NCI-H748 (cell line): ENCODE results near the gene ERFL.
"Not testable (repeated sequence)": the region's sequence is repeated elsewhere in the genome, so short reads cannot be mapped to it uniquely, and the experiment has no call there.

Experiments used
- DNase-seq: peaks from one replicate; lab custom pipeline; 2025; ENCODE audit not compliant: unreplicated experiment; lab: John Stamatoyannopoulos, UW

ERFL gene

DNA sequence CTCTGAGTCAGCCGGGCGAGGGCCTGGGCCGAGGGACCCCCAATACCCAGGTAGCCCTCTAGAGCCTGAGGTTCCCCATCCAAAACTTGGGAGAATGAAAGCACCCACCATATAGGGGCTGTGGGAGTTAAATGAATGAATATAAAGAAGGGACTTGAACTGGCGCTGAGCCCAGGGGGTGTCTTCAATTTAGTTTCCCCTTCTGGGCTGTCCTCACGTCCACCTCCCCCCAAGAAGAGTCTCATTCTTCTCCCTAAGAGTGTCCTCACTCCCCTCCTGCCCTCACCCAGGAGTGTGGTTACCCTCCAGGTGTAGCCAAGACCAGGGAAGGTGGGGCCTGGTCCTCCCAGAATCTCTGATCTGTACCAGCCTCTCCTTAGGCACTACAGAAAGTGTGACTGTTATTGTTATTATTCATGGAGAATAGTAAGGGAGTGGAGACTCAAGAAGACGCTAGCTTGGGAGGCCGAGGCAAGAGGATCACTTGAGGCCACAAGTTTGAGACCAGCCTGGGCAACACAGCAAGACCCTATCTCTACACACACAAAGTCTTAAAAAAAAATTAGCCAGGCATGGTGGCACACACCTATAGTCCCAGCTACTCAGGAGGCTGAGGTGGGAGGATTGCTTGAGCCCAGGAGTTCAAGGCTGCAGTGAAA is 48.5 kb downstream of the ERFL start:
- no peak for DNase-seq

- no peak for DNase-seq
Observed at GRCh38 chr19:41879080-41879479, 49.2 kb downstream of the ERFL start.

GRCh38 chr19:41877916-41878905 is 50.0 kb downstream of the ERFL start:
- DNase-seq: no peak

GRCh38 chr19:41876847-41877832 is 51.1 kb downstream of the ERFL start, which contains the start of gene CD79A:
Gene CD79A (plus strand): TSS chr19:41877279. CDS start chr19:41877305, 26 bp downstream.
- DNase-seq: no peak

- not testable (repeated sequence) for DNase-seq
Observed at GRCh38 chr19:41875973-41876372, 52.3 kb downstream of the ERFL start.

DNA sequence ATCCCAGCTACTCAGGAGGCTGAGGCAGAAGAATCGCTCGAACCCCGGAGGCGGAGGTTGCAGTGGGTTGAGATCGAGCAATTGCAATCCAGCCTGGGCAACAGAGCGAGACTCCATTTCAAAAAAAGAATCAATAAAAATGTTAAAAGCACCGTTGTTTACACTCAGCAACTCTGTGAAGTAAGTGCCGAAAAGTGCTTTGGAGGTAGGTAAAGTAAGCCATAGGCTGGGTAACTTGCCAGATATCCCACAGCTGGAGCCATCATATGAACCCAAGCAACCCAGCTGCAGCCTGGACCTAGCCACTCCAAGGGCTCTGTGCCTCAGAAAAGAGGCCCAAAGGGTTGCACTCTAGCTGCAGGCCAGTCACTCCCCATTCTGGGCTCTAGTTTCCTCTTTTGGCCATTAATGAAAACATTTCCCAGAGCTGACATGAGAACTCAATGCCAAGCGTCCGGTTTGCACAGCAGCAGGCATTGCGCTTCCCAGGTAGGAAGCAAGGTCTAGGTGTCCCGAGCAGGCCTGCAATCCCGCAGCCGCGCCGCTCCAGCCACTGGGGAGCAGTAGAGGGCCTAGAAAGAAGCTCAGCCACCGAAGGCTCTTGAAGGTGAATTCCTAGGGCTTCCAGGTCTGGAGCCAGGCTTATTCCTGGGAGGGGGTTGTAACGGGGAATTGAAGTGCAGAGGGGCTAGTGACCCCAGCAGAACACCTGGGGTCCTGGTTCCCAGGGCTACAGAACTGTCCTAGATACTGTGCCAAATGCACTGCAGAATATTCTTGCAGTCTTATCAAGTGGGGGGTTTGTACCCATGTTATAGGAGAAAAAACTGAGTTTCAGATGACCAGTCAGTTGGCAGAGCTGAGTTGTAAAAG is 55.2 kb downstream of the ERFL start:
- DNase-seq: peak; percentile 85

DNA sequence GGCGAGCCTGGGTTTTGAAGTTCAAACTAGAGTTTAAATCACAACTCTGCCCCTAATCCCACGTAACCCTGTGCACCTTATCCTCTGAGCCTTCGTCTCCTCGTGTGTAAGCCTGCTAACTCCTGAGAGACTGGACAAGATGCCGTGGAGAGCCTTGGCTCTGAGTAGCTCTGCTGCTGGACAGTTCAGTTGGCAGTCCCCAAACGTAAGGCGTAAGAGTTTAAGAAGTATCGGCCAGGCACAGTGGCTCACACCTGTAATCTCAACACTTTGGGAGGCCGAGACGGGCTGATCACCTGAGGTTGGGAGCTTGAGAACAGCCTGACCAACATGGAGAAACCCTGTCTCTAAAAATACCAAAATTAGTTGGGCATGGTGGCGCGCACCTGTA is 55.9 kb downstream of the ERFL start:
- DNase-seq: no peak

DNA sequence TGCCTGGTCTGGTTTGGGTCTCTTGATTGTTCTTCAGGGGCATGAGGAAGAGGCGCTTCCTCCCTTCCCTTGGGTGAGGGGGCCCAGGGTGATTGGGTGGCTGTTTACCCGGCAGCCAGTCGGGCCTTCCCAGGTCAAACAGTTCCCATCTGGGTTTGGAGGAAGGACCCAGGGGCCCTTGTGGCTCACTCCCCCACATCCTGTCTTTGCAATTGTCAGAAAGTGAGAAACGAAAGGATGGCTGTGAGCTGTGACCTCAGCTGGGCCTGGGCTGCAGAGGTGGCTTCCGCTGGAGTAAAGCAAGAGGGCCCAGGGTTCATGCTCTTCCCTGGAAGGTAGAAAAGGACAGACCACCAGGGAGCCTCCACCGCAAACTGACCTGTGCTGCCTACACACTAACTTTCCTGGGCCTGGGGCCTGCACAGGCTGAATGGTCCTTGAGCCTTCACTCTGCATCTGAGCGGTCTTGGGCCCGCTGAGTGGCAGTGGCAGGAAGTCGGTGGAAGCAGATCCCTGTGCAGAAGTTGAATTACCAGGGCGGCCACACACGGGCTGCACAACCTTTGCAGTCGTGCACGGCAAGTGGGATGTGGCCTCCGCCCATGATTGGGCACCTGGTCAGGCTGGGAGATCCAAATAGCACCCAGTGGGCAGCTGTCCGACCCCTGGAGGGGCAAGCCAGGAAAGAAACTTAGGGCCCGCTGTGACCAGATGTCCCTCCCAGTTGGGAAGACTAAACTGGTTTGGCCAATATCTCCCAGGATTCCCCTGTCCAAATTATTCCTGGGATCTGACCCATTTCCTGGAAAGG is 56.5 kb downstream of the ERFL start:
- DNase-seq: no peak

DNA sequence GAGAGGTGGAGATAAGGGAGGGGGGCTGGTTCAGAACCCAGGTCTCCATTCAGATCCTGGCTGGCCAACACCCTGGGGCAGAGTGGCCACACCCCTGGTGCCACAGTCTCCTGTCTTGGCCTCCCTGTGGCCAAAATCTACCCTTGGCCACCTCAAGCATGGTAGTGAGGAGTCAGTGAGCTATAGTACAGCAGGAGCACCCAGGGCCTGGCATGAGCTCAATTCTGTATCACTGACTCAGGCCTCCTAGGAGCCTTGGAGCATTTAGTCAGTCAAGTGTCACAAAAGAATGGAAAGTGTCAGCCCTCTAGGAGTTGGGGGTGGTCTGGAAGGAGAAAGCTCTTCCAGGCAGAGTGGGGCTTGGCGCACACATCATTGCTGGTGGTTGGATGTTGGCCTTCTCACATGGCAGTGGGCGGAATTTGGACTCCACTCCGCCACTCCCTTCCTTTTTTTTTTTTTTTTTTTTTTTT is 57.8 kb downstream of the ERFL start:
- no peak for DNase-seq

- peak; percentile 50 for DNase-seq
Observed at GRCh38 chr19:41869374-41869955, 58.8 kb downstream of the ERFL start.

DNA sequence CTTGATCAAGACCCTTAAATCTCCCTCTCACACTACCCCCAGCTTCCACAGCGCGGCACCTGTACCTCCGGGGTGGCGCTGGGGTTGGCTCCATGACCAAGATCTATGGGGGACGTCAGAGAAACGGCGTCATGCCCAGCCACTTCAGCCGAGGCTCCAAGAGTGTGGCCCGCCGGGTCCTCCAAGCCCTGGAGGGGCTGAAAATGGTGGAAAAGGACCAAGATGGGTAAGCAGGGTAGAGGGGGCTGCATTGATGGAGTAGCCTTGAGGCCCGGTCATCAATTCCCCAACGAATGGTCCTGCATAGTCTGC is 59.3 kb downstream of the ERFL start:
- DNase-seq: no peak

GRCh38 chr19:41868120-41868988 is 59.9 kb downstream of the ERFL start:
- no peak for DNase-seq

DNA sequence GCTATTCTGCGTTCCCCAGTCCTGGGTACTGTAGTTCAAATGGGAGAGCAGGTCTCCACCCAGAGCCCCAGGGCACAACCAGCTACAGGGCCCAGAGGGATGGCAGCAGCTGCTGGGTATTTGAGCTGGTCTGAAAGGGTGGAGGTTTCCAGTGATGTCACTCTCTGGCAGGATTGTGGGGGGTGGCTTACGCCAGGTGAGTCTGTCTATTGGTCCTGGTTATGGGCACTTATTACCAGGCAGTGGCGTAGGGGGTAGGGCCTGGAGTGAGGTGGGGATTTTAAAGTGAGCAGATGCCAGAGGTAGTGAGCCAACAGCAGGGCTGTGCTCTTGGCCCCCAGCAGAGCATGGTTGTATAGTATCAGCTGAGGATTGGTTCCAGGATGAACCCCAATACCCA is 62.0 kb downstream of the ERFL start:
- no peak for DNase-seq

DNA sequence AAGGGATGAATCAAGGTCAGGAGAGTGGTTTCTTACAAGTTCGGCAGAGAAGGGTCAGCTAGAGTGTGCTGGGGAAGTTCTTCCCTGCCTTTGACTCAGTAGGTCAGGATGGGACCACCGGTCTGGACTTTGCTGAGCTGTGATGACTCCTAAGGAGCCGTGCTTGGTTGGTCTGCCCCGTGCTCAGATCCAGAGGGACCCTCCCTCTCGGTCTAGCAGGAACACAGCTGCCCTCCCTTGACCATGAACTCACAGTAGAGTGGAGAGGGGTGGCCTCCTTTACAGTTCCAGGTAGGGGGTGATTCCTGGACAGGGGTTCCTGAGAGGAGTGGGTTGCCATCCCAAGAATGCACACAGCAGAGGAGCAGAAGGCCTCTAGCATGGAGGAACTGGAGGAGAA is 63.9 kb downstream of the ERFL start:
- DNase-seq: no peak

DNA sequence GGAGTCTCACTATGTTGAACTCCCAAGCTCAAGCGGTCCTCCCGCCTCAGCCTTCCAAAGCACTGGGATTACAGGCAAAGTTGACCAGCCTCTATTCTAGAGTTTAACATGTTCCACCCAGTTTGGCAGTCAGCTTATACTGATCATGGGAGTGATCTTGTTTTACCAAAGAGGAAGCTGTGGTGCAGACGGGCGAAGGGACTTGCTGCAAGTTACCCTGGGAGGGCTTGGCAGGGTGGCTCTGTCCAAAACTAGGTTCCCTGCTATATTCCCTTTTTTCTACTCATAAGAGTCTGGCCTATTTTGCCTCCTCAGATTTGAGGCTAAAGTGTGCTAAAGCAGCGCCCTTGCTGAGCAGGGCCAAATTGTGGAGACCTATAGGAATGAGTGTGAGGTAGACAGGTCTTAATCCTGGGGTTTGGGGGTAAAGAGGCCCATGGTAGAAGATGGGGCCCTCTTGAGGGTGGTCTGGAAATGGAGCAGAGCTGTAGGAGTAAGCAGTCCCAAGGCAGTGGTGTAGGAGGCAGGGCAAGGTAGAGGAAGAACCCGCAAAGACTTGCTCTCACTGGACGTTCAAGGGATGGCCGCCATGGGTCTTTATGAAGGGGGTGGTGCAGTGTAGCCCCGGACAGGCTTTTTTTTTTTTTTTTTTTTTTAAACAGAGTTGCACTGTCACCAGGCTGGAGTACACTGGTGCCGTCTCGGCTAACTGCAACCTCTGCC is 64.9 kb downstream of the ERFL start:
- DNase-seq: no peak

DNA sequence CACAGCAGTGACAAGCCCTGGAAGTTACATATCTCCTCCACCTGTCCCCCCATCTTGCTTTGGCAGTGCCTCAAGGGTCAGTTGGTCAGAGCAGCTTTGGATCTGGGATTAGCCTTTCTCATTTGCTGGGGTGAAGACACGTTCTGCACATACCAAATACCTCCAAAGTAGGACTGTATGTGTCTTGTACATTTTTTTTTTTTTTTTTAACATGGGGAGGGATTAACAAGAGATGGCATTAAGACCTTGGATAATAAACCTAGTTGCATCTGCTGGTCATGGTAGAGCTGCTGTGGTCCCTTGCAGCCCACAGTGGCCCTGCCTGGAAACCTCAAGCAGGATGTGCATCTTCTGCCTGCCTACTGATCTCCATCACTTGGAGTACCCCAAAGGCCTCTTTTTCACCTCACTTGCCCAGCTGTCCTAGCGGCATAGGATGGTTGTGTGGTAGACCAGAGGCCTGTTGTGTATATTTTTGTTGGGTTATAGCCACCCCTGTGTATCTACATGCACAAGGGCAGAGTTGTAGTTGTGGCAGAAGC is 65.7 kb downstream of the ERFL start:
- DNase-seq: no peak

DNA sequence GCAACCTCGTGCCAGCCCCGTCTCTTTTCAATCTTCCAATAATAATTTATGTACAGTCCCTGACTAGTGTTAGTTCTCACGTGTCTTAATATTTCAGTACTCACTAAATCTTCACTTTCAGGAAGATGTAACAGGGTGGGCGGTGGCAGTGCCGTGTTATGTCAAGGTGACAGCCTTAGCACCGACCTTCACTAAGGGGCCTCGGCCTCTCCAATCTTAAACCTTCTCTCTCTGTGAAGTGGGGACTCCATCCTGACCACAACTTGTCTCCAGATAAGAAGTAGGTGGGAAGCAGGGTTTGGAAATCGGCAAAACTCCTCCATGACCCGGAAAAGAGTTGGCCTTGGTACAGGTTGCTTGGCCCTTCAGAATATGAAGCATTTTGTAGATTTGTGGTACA is 66.4 kb downstream of the ERFL start:
- no peak for DNase-seq
